ENCODE data around the gene SIRPD. TPM values are rescaled to one million over a fixed set of nuclear protein-coding genes. Genes with fewer than 3 reads are reported as not detected.

SIRPD gene
- total RNA-seq, 1 donor from 2014 or later: not detected

GRCh38 chr20:1536893-1537730 is 20.4 kb downstream of the SIRPD start:
- H3K27me3 Mint-ChIP-seq: peaks cover 27% of the 10 kb centered on the region
- H3K9me3 Mint-ChIP-seq: no peaks in the 10 kb centered on the region
- DNase-seq (ENCODE audit: extremely low spot score, unreplicated experiment): no peak
- TF ChIP-seq, protein P1, sequence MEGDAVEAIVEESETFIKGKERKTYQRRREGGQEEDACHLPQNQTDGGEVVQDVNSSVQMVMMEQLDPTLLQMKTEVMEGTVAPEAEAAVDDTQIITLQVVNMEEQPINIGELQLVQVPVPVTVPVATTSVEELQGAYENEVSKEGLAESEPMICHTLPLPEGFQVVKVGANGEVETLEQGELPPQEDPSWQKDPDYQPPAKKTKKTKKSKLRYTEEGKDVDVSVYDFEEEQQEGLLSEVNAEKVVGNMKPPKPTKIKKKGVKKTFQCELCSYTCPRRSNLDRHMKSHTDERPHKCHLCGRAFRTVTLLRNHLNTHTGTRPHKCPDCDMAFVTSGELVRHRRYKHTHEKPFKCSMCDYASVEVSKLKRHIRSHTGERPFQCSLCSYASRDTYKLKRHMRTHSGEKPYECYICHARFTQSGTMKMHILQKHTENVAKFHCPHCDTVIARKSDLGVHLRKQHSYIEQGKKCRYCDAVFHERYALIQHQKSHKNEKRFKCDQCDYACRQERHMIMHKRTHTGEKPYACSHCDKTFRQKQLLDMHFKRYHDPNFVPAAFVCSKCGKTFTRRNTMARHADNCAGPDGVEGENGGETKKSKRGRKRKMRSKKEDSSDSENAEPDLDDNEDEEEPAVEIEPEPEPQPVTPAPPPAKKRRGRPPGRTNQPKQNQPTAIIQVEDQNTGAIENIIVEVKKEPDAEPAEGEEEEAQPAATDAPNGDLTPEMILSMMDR (conservative IDR thresholded peaks at IDR 0.05): no peak
- no peaks in the 10 kb centered on the region for H3K36me3 Mint-ChIP-seq
- no peaks in the 10 kb centered on the region for H3K4me1 Mint-ChIP-seq (ENCODE audit: unreplicated experiment)
- no peak overlapping the region for H3K27ac Mint-ChIP-seq
- H3K4me3 Mint-ChIP-seq: no peak overlapping the region

DNA sequence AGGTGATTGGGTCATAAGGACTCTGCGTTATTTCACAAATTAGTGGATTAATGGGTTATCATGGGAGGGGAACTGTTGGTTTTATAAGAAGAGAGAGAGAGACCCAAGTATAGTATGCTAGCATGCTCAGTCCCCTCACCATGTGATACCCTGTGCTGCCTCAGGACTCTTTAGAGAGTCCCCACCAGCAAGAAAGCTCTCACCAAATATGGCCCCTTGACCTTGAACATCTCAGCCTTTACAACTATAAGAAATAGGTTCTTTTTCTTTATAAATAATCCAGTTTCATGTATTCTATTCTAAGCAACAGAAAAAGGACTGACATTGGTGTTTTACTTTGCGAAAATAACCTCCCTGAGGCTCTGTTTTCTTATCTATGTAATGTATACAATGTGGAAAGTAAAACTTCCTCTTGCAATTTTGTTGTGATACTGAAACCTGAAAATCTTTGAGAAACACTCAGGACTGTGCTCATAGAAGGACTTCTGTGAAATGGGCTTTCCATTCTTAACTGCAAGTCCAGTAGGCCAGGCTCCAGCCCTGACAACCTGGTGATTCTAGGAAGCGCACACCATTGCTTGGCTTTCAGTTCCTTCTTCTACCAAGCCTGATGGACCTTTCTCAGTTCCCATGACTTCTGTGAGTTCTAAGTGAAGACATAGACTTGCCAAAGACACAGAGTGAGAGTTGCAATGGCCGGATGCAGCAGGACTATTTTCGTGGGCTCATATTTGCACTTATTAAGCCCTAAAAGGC is 21.9 kb downstream of the SIRPD start:
- TF ChIP-seq, protein P1 (conservative IDR thresholded peaks at IDR 0.05): no peak
- DNase-seq (ENCODE audit: extremely low spot score, unreplicated experiment): no peak
- Mint-ChIP-seq H3K27ac (no peak overlapping the region), H3K4me3 (no peak overlapping the region), H3K36me3 (no peaks in the 10 kb centered on the region), H3K27me3 (peaks cover 25% of the 10 kb centered on the region), H3K4me1 (ENCODE audit: unreplicated experiment) (no peaks in the 10 kb centered on the region), H3K9me3 (no peaks in the 10 kb centered on the region)

DNA sequence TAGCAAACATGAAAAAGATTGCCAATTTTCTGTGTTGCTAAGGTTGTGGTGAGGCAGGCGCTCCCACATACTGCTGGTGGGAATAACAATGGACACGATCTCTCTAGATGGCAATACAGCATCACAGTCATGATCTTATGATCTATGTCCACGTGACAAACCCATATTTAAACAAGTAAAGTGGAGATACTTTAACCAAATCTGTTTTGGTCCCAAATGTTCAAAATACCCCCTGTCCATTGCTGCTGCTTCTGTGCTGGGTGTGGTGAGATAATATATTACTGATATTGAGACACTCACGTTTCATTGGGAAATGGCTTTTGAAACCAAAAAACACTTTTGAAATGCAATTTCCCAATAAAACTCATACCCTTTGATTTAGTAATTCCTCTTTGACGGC is 23.0 kb downstream of the SIRPD start:
- Mint-ChIP-seq H3K27me3 (peaks cover 23% of the 10 kb centered on the region), H3K4me1 (ENCODE audit: unreplicated experiment) (no peaks in the 10 kb centered on the region), H3K4me3 (no peak overlapping the region), H3K36me3 (no peaks in the 10 kb centered on the region), H3K9me3 (no peaks in the 10 kb centered on the region), H3K27ac (no peak overlapping the region)
- no peak for DNase-seq (ENCODE audit: extremely low spot score, unreplicated experiment)
- TF ChIP-seq, protein P1 (conservative IDR thresholded peaks at IDR 0.05): no peak

DNA sequence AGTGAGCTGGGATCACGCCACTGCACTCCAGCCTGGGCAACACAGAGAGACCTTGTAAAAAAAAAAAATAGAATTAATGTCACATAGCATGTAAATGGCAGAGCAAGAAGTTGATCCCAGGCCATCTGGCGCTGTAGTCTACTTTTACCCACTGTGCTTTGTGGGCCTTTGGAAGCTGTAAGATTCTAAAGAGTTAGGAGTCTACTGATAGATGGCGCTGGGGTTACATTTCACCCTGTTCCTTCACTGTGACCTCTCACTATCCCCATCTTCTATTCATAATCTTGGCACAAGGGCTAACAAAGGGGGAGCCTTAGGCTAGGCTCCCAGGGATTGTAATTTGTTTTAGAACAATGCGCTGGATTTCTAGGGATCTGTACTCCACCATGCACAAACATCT is 24.4 kb downstream of the SIRPD start:
- DNase-seq (ENCODE audit: extremely low spot score, unreplicated experiment): no peak
- Mint-ChIP-seq H3K9me3 (no peaks in the 10 kb centered on the region), H3K4me3 (no peak overlapping the region), H3K27ac (no peak overlapping the region), H3K27me3 (peaks cover 16% of the 10 kb centered on the region), H3K36me3 (no peaks in the 10 kb centered on the region), H3K4me1 (ENCODE audit: unreplicated experiment) (no peaks in the 10 kb centered on the region)
- TF ChIP-seq, protein P1 (conservative IDR thresholded peaks at IDR 0.05): no peak

DNA sequence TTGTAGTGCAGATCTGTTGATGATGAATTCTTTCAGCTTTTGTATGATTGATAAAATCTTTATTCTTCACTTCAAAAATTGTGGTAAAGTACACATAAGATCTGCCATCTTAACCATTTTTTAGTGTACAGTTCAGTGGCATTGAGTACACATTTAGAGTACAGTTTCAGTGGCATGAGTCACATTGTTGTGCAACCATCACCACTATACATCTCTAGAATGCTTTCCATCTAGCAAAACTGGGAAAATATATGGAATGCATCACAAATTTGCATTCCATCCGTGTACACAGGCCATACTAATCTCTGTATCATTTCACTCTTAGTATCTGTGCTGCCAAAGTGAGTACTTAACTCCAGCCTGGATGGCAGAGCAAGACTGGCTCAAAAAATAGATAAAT is 28.7 kb downstream of the SIRPD start:
- no peaks in the 10 kb centered on the region for H3K4me1 Mint-ChIP-seq (ENCODE audit: unreplicated experiment)
- TF ChIP-seq, protein P1 (conservative IDR thresholded peaks at IDR 0.05): no peak
- H3K27me3 Mint-ChIP-seq: peaks cover 14% of the 10 kb centered on the region
- no peaks in the 10 kb centered on the region for H3K36me3 Mint-ChIP-seq
- H3K27ac Mint-ChIP-seq: no peak overlapping the region
- H3K4me3 Mint-ChIP-seq: no peak overlapping the region
- no peak for DNase-seq (ENCODE audit: extremely low spot score, unreplicated experiment)
- H3K9me3 Mint-ChIP-seq: peaks cover 4% of the 10 kb centered on the region

Data from type B pancreatic cell (in vitro differentiated cells).